ENCODE results near the gene UGT1A9.

UGT1A9 gene

GRCh38 chr2:233821196-233821595, 149.5 kb downstream of the UGT1A9 start:
- no peak for TF ChIP-seq CTCF (conservative IDR thresholded peaks at IDR 0.05; ENCODE audit: low read depth, low read length)
- DNase-seq (ENCODE audit: low read depth), result no peak
- no peak overlapping the region for H3K4me3 ChIP-seq (ENCODE audit: low read depth, low read length)

GRCh38 chr2:233821709-233822100, 150.0 kb downstream of the UGT1A9 start:
- TF ChIP-seq CTCF (conservative IDR thresholded peaks at IDR 0.05; ENCODE audit: low read depth, low read length), result no peak
- DNase-seq (ENCODE audit: low read depth), result no peak
- no peak overlapping the region for H3K4me3 ChIP-seq (ENCODE audit: low read depth, low read length)

- DNase-seq (ENCODE audit: low read depth), result no peak
Measured at GRCh38 chr2:233822101-233822771, 150.5 kb downstream of the UGT1A9 start.

More at GRCh38 chr2:233822101-233822771, 150.5 kb downstream of the UGT1A9 start:
- H3K4me3 ChIP-seq (ENCODE audit: low read depth, low read length), result no peak overlapping the region
- TF ChIP-seq CTCF (conservative IDR thresholded peaks at IDR 0.05; ENCODE audit: low read depth, low read length), result no peak
